GM18499 (cell line): ENCODE measurements around the gene SLC12A3.
"Not testable (repeated sequence)": the region's sequence is repeated elsewhere in the genome, so short reads cannot be mapped to it uniquely, and the experiment has no call there.

Experiments used
- ATAC-seq: cut with Tn5 transposase; IDR thresholded peaks from one replicate; pipeline ENCODE4 v1.9.1; 2021; ENCODE audit warnings: moderate number of reproducible peaks; ENCODE audit not compliant: insufficient read depth, unreplicated experiment

The SLC12A3 gene

GRCh38 chr16:56915336-56916119 is 50.5 kb downstream of the SLC12A3 start:
- ATAC-seq, result no peak

DNA sequence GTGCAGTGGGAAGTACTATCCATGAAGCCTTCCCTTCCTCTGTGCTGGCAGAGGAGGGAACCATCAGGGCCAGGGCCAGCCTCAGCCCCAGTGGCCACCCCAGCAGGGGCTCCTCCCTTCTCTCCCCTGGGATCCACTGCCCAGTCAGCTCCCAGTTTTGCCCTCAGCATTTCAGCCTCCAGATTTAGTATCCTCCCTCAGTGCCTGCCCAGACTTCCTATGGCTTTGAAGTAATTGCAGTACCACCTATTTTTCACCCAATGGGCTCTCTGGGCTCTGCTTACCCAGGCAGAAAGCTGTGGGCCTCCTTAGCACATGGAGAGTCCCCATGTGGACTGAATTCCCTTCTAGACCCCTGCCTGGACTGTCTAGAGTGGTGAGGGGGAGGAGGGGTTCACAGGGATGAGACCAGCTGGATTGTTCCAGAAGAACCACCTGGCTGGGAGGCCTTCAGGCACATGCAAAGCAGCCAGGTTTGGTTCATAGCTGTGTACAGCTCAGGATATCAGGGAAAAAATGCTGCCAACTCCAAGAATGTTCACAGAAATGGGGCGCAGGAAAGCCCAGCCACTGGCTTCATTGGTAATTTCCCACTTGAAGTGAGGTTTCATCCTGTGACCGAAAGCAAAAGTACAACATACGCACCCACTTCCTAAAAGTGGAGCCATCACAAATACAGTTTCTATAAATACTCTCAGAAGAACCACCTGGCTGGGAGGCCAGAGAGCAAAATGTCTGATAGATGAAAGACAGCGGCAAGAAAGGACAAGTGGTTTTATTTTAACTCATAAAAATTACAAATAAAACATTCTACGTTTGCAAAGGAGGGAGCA is 51.8 kb downstream of the SLC12A3 start:
- ATAC-seq, result peak; percentile 57

- no peak for ATAC-seq
These were observed 53.5 kb downstream of the SLC12A3 start for GRCh38 chr16:56918467-56919012.

DNA sequence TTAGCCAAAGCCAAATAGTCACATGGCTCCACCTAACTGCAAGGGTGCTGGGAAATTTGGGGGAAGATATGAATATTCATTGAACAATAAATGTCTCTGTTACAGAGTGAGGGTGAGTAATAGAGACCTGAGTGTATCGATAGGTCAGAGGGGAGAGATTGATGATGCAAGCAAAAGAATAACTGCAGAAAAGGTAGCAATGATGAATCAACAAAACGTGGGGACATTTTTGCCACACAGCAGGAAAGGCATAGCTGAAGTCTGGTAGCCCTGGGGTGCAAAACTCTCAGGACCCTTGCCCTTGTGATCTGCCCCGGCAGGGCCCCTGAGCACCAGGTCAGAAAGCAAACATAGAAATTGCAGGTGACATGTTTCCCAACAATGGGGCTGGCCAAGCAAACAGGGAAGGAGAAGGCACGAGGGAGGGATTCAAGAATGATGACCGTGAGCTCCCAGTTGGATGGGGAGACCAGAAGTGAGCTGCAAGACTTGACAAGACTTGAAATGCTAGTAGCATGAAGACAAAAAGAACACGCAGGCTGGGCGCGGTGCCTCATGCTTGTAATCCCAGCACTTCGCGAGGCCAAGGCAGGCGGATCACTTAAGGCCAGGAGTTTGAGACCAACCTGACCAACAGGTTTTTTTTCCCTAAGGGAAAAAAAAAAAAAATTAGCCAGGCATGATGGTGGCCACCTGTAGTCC is 54.2 kb downstream of the SLC12A3 start:
- ATAC-seq, result no peak

GRCh38 chr16:56921571-56921970 is 56.6 kb downstream of the SLC12A3 start:
- no peak for ATAC-seq

DNA sequence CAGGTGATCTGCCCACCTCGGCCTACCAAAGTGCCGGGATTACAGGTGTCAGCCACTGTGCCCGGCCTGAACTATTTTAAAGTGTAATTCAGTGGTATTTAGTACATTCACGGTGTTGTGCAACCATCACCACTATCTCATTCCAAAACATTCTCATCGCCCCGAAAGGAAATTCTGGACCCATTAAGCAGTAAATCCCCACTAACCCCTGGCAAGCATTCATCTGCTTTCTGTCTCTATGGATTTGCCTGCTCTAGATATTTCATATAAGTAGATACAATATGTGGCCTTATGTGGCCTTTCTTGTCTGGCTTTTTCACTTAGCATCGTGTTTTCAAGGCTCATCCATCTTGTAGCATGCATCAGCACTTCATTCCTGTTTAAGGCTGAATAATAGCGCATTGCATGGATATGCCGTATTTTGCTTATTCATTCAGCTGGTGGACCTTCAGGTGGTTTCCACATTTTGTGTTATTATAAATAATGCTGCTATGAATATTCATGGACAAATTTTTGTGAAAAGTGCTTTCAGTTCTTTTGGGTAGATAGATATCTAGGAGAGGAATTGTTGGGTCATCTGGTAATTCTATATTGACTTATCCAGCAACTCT is 58.6 kb downstream of the SLC12A3 start:
- ATAC-seq, result no peak

DNA sequence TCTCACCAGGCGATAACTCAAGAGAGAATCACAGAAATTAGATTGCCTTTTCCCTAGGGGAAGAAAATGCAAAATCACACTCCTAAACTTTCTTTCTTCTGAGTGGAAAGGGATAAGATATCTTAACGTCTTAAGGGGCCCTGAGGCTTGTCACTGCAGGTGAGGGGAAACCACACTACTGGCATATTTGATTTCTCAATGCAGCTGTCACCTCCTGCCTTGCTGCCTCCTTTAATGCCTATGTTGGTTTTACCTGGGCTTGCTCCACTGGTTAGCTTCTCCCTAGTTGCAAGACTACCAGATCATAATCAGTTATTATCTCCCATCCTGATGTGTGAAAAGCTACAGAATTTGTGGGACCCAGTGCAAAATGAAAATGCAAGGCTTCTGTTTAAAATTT is 62.5 kb downstream of the SLC12A3 start:
- no peak for ATAC-seq

DNA sequence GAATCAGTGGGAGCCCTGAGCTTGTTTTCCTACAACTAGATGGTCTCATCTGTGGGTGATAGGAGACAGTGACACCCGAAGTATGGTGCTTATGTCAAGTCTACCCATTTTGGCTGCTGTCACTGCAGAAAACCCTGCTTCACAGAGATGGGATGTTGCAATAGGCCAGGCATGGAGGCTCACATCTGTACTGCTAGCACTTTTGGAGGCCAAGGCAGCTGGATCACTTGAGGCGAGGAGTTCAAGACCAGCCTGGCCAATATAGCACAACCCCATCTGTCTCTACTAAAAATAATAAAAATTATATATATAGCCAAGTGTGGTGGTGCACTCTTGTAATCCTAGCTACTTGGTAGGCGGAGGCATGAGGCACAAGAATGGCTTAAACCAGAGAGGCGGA is 64.6 kb downstream of the SLC12A3 start:
- no peak for ATAC-seq

GRCh38 chr16:56930486-56931270 is 65.7 kb downstream of the SLC12A3 start:
- no peak for ATAC-seq

GRCh38 chr16:56931271-56931891 is 66.4 kb downstream of the SLC12A3 start:
- ATAC-seq, result peak; percentile 22

DNA sequence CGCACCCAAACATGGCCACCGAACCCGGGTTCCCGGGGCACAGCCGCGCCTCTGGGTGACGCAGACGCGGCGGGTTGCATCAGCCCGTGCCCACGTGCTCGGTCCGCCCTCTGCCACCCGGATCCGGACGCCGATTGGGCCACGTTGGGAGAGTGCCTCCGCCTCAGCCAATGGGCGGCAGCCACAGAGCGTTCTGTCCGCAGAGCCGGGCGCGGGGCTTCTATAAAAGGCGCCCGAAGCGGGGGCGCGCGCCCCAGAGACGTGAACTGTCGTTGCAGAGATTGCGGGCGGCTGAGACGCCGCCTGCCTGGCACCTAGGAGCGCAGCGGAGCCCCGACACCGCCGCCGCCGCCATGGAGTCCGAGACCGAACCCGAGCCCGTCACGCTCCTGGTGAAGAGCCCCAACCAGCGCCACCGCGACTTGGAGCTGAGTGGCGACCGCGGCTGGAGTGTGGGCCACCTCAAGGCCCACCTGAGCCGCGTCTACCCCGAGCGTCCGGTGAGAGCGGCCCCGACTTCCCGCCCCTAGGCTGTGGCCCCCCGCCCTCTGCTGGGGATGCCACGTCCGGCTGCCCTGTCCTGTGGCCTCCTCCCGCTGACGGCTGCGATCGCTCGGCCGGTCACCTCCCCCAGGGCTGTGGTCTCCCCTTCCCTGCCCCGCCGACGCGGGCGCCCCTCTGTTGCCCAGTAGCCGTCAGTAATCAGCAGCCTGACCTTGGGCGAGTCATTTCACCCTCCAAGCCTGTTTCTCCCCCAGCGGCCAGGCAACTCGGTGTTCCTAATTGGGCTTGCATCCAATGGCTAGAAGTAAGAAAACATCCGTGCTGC is 67.1 kb downstream of the SLC12A3 start, which contains the start of gene HERPUD1:
TSS of gene HERPUD1 (plus strand) at position 251 of the 829 bp plus-strand sequence. CDS start at position 354, 103 bp downstream.
- ATAC-seq, result peak; percentile 61

GRCh38 chr16:56932721-56933619 is 68.0 kb downstream of the SLC12A3 start:
- ATAC-seq, result no peak

DNA sequence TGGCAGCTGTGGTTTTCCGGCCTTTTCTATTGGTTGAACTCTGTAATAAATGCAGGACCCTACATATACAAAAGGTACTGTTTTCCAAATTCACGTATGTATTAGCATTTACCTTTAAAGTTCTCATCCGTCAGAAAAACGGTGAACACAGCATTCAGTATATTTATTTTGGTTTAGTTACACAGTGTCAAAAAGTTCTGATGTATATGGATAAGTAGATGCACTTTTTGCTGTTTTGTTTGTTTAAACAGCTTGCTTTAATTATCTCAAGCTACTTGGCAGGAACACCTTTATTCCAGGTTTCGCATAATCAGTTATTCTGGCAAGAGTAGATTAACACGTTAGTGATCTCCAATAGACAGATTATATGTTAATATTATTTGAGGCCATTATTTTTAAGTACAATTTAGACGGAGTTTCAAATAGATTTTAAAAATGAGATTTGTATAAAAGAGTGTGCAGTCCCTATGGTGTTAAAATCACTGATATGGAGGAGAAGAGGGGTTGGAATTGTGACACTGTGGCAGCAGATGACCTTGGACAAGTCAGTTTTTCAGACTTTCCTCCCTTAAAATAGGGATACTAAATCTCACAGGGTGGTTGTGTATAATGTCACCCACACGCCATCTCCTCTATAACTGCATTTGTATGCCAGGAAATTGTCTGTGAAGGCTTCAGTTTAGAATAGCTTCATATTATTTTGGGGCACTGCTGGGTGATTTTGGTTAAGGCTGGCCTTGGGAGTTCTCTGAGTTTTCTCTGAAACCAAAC is 69.0 kb downstream of the SLC12A3 start:
- no peak for ATAC-seq

DNA sequence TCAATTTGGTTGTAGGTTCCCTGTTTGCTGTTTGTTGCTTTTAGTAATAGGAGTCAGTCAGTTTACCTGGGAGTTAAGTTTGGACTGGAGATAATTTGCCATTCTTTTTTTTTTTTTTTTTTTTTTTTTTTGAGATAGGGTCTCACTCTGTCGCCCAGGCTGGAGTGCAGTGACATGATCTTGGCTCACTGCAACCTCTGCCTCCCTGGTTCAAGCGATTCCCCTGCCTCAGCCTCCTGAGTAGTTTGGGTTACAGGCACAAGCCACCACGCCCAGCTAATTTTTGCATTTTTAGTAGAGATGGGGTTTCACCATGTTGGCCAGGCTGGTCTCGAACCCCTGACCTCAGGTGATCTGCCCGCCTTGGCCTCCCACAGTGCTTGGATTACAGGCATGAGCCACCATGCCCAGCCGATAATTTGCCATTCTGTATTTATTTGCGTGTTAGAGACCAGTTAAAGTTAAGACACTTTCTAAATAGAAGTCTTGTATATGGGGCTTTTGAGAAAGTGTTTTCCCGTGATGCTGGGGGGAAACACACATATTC is 69.7 kb downstream of the SLC12A3 start:
- not testable (repeated sequence) for ATAC-seq

DNA sequence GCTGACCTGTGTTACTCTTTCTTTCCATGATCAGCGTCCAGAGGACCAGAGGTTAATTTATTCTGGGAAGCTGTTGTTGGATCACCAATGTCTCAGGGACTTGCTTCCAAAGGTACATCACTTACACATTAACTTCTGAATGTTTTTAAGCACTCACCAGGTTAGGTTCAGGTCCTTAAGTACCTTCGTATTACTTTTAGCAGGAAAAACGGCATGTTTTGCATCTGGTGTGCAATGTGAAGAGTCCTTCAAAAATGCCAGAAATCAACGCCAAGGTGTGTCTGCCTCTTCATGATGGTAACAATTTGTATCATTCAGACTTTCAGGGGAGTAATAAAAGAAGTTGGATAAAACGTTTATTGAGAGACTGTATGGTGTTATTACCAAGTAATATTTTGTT is 70.2 kb downstream of the SLC12A3 start:
- no peak for ATAC-seq

DNA sequence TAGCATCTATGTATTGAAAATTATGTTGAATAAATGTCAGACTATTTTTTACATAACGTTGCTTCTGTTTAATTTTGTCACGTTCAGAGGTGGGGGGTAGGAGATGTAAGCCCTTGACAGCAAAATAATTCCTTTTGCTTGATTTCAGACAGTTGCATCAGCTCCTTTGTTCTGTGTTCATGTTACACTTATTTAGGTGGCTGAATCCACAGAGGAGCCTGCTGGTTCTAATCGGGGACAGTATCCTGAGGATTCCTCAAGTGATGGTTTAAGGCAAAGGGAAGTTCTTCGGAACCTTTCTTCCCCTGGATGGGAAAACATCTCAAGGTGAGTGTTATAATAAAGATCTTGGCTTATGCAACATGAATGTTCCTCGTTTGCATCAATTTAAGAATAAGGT is 71.5 kb downstream of the SLC12A3 start:
- ATAC-seq, result no peak
